T-helper 17 cell (primary cell): ENCODE results near the gene IFITM10. TPM values are rescaled to one million over a fixed set of nuclear protein-coding genes. Genes with fewer than 3 reads are reported as not detected.
A peak's percentile ranks its signal among the peaks of the same experiment; 100 is the strongest.

Experiments
- ATAC-seq: fragments of 150-1000 bp; cut with Tn5 transposase; 2 replicates; pipeline ENCODE4 v1.10.0; 2021; ENCODE audit warnings: mild to moderate bottlenecking, moderate library complexity
- DNase-seq, 3 donors: peaks; one replicate each; pipeline versions ENCODE4 v3.0.0 to v3.0.0-alpha.2; 2020 to 2021
- H3K9me3 ChIP-seq: one replicate; pipeline ENCODE4 v1.7.0; 2013; ENCODE audit warnings: low read length, mild to moderate bottlenecking; ENCODE audit not compliant: control insufficient read depth, poor library complexity, severe bottlenecking
- H3K27ac Mint-ChIP-seq: one replicate; pipeline ENCODE4 v1.8.0; 2022; ENCODE audit warnings: mild to moderate bottlenecking, moderate library complexity, mixed read lengths
- H3K27me3 Mint-ChIP-seq: one replicate; pipeline ENCODE4 v1.8.0; 2022; ENCODE audit warnings: mixed read lengths
- H3K36me3 Mint-ChIP-seq: one replicate; pipeline ENCODE4 v1.8.0; 2022; ENCODE audit warnings: low read depth, mixed read lengths
- H3K4me1 Mint-ChIP-seq: one replicate; pipeline ENCODE4 v1.8.0; 2022; ENCODE audit warnings: mild to moderate bottlenecking, mixed read lengths
- H3K4me3 Mint-ChIP-seq: one replicate; pipeline ENCODE4 v1.8.0; 2022; ENCODE audit warnings: mild to moderate bottlenecking, moderate library complexity, mixed read lengths
- total RNA-seq, 4 donors: library from RNA in 2 of 4; stranded (reverse) in 2 of 4; gene quantifications; one replicate each; pipeline ENCODE4 v1.2.3 and lab custom pipeline; 2022 to 2026

IFITM10 gene
- total RNA-seq, 2 donors from 2014 or later, result 0.78 to 0.90 TPM

DNA sequence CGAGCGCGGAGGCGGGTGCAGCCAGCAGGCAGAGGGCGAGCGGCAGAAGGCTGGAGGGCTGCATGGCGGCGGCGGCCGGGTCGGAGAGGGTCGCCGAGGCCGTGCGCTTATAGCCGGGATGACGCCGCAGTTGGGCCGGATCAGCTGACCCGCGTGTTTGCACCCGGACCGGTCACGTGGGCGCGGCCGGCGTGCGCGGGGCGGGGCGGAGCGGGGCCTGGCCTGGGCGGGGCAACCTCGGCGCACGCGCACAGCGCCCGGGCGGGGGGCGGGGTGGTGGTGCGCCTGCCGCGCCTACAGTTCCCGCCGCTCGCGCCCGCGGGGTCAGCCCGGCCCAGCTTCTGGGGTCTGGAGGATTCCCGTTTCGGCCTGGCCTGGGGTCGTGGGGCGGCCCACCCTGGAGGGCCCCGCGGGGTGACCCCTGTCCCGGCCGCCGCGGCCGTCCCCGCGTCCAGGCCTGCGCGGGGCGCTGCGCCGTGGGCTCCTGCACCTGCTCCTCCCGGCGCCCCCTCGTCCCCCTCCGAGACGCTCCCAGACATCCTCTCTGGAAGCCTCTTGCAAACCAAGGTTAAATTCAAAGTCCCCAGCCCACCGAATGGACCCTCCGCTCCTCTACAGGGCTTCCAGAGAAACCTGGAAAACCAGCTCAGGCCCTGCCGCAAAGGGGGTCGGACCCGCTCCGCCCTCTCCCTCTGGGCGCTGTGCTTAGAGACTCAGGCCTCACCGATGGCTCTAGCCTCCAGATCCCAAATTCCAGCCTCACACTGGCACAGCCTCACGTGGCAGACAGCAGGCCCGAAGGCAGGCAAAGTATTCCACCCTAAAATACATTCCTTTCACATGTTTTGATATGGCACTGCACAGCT lies 13.6 kb upstream of the IFITM10 start, which contains the start of gene CTSD:
TSS of gene CTSD (minus strand) at position 132 of the 866 bp plus-strand sequence. CDS start at position 64, 68 bp downstream.
- peak within 1 kb of the TSS; percentile 93 for H3K4me3 Mint-ChIP-seq
- ATAC-seq (peak; percentile 89), DNase-seq (peak; percentile 75 to 86 (median 85))
- no peaks in the 10 kb centered on the region for H3K27me3 Mint-ChIP-seq
- H3K9me3 ChIP-seq, result no peaks in the 10 kb centered on the region
- no peaks in the 10 kb centered on the region for H3K36me3 Mint-ChIP-seq
- peaks cover 29% of the 10 kb centered on the region for H3K4me1 Mint-ChIP-seq
- H3K27ac Mint-ChIP-seq, result peak within 1 kb of the TSS; percentile 90

DNA sequence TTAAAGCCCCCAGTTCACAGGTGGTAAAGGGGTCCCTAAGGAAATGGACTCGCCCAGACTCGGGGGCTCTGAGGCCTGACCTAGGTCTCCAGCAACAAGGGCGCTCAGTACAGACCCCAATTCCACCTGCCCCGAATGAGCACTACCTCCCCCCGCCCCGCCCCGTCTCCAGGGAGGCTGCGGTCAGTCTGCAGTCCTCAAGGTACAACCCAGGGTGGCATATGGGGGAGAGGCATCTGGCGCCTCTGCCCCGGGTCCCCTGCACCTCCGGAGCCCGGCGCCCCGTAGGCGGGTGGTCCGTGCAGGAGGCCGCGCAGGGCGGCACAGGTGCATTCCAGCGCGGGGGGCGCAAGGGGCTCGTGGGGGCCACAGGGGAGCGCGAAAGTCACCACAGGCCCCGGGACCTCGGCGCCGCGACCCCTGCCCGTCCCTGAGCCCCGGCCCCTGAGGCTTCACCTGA lies 13.0 kb upstream of the IFITM10 start:
- Mint-ChIP-seq H3K36me3 (no peaks in the 10 kb centered on the region), H3K27me3 (no peaks in the 10 kb centered on the region), H3K27ac (no peak overlapping the region), H3K4me1 (peaks cover 33% of the 10 kb centered on the region), H3K4me3 (peak overlapping the region; percentile 88)
- no peak for DNase-seq
- peak; percentile 37 for ATAC-seq
- no peaks in the 10 kb centered on the region for H3K9me3 ChIP-seq

DNA sequence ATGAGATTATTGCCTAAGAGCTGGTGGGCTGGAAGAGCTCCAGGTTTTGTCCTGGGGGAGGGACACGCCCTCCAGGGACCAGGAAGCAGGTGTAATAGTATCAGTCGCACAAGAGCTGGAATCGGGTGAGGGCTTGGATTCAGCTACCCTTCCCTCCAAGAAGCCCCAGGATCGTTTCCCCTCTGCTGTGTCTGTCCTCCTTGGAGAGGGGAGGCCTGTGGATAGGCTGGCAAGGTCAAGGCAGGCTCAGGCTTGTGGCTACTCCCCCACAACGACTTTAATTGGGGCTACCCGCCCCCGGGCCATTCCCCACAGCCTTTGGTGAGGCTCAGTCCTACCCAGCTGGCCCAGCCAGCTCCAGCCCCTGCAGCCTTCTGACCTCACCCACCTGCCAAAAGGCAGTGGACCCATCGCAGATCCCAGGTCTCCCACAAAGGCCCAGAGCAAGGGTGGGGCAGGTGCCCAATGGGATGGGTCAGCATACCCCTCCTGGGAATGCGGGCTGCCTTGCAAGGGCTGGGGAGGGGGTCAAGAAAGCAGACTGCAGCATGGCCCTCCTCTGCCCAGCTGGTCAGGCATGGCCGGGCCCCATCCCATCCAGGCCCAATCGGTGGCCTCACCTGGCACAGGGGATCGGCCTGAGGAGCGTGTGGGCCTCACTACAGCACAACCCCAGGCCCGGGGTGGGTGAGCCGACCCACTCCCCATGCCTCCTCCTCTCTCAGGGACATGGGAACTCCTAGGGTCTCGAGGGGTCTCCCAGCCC lies 12.3 kb upstream of the IFITM10 start:
- peaks cover 33% of the 10 kb centered on the region for H3K4me1 Mint-ChIP-seq

DNA sequence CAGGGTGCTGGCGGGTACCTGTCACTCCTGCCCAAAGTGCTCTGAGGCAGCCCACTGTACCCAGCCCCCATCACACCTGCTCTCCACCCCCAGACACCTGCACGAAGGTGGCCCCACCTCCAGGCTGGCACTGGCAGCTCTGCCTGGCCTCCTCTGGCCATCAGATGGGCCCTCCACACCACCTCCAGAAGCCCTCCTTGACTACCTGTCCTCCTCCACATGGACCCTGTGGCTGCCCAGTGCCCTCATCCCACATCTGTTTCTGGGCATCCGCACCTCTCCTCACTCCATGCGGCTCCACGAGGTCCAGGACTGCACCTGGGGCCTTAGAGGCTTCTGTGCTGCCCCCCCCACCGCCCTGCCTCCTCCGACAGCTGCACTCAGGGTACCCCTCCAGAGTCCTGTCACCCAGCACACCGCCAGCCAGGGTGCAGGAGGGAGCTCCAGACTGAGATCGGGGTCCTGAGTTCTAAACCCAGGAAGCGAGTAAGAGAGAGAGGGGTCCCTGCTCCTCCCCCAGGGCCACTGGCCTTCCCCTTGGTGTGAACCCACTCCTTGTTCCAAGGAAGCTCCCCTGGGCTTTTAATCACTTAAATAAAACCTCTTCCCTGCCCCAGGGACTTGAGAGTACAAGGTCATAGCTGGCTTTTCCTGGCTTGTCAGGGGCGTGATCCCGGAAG lies 11.6 kb upstream of the IFITM10 start:
- H3K9me3 ChIP-seq, result no peaks in the 10 kb centered on the region
- Mint-ChIP-seq H3K27me3 (no peaks in the 10 kb centered on the region), H3K27ac (peak overlapping the region; percentile 80), H3K4me1 (peaks cover 37% of the 10 kb centered on the region), H3K4me3 (peak overlapping the region; percentile 88), H3K36me3 (no peaks in the 10 kb centered on the region)
- no peak for DNase-seq
- ATAC-seq, result no peak

More for the DNA sequence above, 12.3 kb upstream of the IFITM10 start:
- peak overlapping the region; percentile 88 for H3K4me3 Mint-ChIP-seq
- H3K27me3 Mint-ChIP-seq, result no peaks in the 10 kb centered on the region
- H3K27ac Mint-ChIP-seq, result peak overlapping the region; percentile 80
- no peaks in the 10 kb centered on the region for H3K9me3 ChIP-seq
- no peak for ATAC-seq
- no peak for DNase-seq
- no peaks in the 10 kb centered on the region for H3K36me3 Mint-ChIP-seq

DNA sequence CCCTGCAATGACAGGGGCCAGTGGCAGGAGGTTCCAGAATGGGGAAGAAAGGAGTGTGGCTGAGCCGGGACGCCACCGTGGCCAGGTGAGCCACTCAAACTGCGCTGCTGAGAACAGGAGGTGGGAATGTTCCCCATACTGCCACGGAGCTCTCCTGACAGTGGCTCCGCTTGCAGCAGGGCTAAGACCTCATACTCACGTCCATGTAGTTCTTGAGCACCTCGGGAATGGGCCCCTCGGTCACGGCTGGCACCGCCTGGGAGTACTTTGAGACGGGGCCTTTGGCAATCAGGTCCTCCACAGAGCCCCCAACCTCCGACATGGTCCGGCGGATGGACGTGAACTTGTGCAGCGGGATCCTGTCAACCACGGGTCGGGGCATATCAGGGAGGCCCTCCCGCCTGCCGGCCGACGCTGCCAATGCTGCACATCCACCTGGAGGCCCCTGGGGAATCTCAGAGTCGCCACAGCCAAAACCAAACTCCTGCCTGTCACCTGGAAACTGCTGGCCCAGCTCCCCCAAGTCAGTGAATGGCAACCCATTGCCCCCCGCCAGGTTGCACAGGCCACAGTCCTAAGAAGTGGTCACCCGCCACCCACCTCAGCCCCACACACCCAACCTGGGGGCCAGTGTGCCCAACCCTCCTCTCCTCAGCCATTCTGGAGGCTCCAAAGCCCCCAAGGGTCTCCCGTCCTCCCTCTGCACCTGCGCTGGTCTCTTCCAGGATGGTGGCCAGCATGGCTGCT lies 10.9 kb upstream of the IFITM10 start:
- no peaks in the 10 kb centered on the region for H3K36me3 Mint-ChIP-seq
- no peak overlapping the region for H3K4me3 Mint-ChIP-seq
- H3K27me3 Mint-ChIP-seq, result no peaks in the 10 kb centered on the region
- no peaks in the 10 kb centered on the region for H3K9me3 ChIP-seq
- ATAC-seq (no peak), DNase-seq (no peak)
- peak overlapping the region; percentile 80 for H3K27ac Mint-ChIP-seq
- peaks cover 38% of the 10 kb centered on the region for H3K4me1 Mint-ChIP-seq

GRCh38 chr11:1760351-1761109 lies 10.1 kb upstream of the IFITM10 start:
- DNase-seq (no peak), ATAC-seq (no peak)
- Mint-ChIP-seq H3K4me3 (no peak overlapping the region), H3K27ac (no peak overlapping the region), H3K27me3 (no peaks in the 10 kb centered on the region), H3K4me1 (peaks cover 45% of the 10 kb centered on the region), H3K36me3 (no peaks in the 10 kb centered on the region)
- H3K9me3 ChIP-seq, result no peaks in the 10 kb centered on the region

DNA sequence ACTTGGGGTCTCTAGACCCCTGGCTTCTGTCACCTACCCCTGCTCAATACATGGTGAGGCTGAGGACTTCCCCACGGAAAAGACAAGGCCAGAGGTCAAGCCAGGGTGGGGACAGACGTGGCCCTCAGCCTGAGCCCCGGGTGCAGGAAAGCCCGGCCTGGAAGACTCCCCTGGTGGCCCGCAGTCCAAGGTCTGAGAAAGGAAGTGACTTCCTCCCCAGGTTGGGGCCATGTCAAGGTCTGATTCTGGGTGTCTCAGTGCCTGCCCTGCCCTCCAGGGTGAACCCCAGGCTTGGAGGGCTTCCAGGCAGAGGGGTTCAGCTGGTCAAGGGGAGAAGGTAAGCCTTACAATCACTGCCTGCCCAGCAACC lies 9.4 kb upstream of the IFITM10 start:
- Mint-ChIP-seq H3K27ac (no peak overlapping the region), H3K4me1 (peaks cover 46% of the 10 kb centered on the region), H3K27me3 (no peaks in the 10 kb centered on the region), H3K4me3 (no peak overlapping the region), H3K36me3 (no peaks in the 10 kb centered on the region)
- no peak for ATAC-seq
- no peak for DNase-seq
- H3K9me3 ChIP-seq, result no peaks in the 10 kb centered on the region

DNA sequence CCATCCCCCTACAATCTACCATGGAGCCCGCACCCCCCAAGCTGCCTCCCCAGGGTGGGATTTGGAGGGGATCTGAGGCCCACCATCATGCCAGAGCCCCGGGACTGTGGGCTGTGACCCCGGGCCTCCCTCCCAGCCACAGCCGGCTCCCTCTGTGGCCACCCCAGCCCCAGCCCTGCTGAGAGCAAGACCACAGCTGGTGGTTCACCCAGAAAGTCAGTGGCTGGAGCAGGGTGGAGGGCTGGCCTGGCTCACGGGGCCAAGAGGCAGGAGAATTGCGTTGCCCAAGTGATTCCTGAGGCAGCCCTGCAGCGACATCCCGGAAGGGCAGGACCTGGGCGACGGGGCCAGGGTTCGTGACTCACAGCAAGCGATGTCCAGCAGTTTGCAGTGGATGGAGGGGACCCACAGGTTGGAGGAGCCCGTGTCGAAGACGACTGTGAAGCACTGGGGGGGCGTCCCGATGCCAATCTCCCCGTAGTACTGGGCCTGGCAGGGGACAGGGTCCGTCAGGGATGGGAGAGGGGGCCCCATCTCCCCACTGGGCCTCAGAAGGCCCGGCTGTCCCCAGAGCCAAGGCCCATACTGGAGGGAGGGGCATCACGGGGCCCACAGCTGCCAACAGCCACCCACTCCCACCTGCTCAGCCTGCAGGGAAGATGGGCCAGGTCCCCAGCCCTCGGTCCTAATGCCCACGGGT lies 8.9 kb upstream of the IFITM10 start:
- H3K27me3 Mint-ChIP-seq, result no peaks in the 10 kb centered on the region
- peaks cover 46% of the 10 kb centered on the region for H3K4me1 Mint-ChIP-seq
- H3K27ac Mint-ChIP-seq, result peak overlapping the region; percentile 60
- ATAC-seq (no peak), DNase-seq (no peak)
- no peak overlapping the region for H3K4me3 Mint-ChIP-seq
- no peaks in the 10 kb centered on the region for H3K9me3 ChIP-seq
- H3K36me3 Mint-ChIP-seq, result no peaks in the 10 kb centered on the region

DNA sequence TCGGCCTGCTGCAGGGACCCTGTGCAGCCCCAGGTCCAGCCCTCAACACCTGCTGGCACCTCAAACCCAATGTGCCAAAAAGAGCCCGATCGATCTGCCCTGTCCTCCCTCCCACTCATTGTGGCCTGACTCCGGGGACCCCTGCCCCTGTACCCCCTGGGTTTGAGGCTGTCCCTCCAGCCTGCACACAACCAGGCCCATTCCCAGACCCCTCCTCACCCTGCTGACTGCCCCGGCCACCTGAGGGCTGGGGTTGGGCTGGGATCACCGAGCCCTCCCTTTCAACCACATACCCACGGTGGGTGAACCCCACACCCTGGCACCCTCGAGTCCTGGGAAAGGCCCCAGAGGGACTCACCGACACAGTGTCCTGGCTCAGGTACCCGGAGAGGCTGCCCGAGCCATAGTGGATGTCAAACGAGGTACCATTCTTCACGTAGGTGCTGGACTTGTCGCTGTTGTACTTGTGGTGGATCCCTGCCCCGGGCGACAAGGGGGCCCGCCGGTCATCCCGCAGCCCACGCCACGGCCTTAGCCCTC lies 8.3 kb upstream of the IFITM10 start:
- DNase-seq (no peak), ATAC-seq (no peak)
- Mint-ChIP-seq H3K36me3 (no peaks in the 10 kb centered on the region), H3K27me3 (no peaks in the 10 kb centered on the region), H3K27ac (peak overlapping the region; percentile 60), H3K4me1 (peaks cover 45% of the 10 kb centered on the region), H3K4me3 (peak overlapping the region; percentile 81)
- H3K9me3 ChIP-seq, result no peaks in the 10 kb centered on the region

GRCh38 chr11:1757861-1758610 lies 7.6 kb upstream of the IFITM10 start:
- no peaks in the 10 kb centered on the region for H3K36me3 Mint-ChIP-seq
- H3K27me3 Mint-ChIP-seq, result no peaks in the 10 kb centered on the region
- H3K4me3 Mint-ChIP-seq, result peak overlapping the region; percentile 81
- ATAC-seq, result peak; percentile 64
- no peaks in the 10 kb centered on the region for H3K9me3 ChIP-seq
- H3K27ac Mint-ChIP-seq, result peak overlapping the region; percentile 60
- H3K4me1 Mint-ChIP-seq, result peaks cover 46% of the 10 kb centered on the region
- no peak for DNase-seq
